HCT116 (cell line): ENCODE results near the gene NKX2-2. TPM values are rescaled to one million over a fixed set of nuclear protein-coding genes. Genes with fewer than 3 reads are reported as not detected.

Experiments
- ATAC-seq: fragments of 200-7000 bp; cut with Tn5 transposase; 2 replicates; pipeline ENCODE4 v1.9.1; 2020; ENCODE audit warnings: mild to moderate bottlenecking, moderate library complexity
- BruUV-seq: library from RNA; stranded (reverse); fragments of 400-500 nt; replicated peaks from 2 replicates; lab custom pipeline; 2021; lab: Mats Ljungman, UMichigan
- CTCF ChIA-PET: fragments of 300-600 bp; sonication (Branson Sonifier 250); formaldehyde crosslinking; loops from one replicate; lab custom pipeline; 2021; ENCODE audit warnings: antibody characterized with exemption; lab: Charles Lee
- POLR2A ChIA-PET: fragments of 300-600, 350-600 bp; sonication (Branson Sonifier 250); formaldehyde crosslinking; loops from one replicate; lab custom pipeline; 2021; ENCODE audit warnings: antibody characterized with exemption; lab: Charles Lee
- RAD21 ChIA-PET, 2 experiments: fragments of 300-600 bp; sonication (Branson Sonifier 250); formaldehyde crosslinking; loops; one replicate each; lab custom pipeline; 2023; ENCODE audit warnings: low total read pairs in 2 of 2; ENCODE audit not compliant: uncharacterized antibody in 2 of 2, unreplicated experiment in 2 of 2, low non-redundant PET in 1 of 2; lab: Charles Lee
- DNase-seq: peaks from one replicate; pipeline ENCODE4 v3.0.0-alpha.2; 2010; ENCODE audit warnings: low read depth, low spot score
- H2AFZ ChIP-seq: fragments of 200-600 bp; shearing (Covaris generic), sonication (generic); 2 replicates; pipeline ENCODE4 v1.6.1; 2017; ENCODE audit warnings: low read depth, mixed run types, mixed read lengths, antibody characterized with exemption, low read length; ENCODE audit not compliant: poor library complexity, severe bottlenecking
- H3K27ac ChIP-seq: 2 replicates; pipeline ENCODE4 v1.5.1; 2012; ENCODE audit warnings: low read depth, low read length
- H3K27me3 ChIP-seq: fragments of 200-600 bp; sonication (generic); 2 replicates; pipeline ENCODE4 v1.6.1; 2016; ENCODE audit warnings: mixed run types, low read length, mixed read lengths; ENCODE audit not compliant: insufficient read depth
- H3K36me3 ChIP-seq, 2 experiments: fragments of 200-500 bp in 1 of 2; fragments of 200-600 bp in 1 of 2; sonication (Bioruptor generic) in 1 of 2; sonication (generic) in 1 of 2; 2 replicates each; pipeline versions ENCODE4 v1.5.1 to v1.6.1; 2014 to 2016; ENCODE audit warnings: low read length in 2 of 2, inconsistent platforms in 1 of 2, mixed read lengths in 1 of 2, mixed run types in 1 of 2; ENCODE audit not compliant: insufficient read depth in 2 of 2, control insufficient read depth in 1 of 2
- H3K4me1 ChIP-seq, 2 experiments: fragments of 200-600 bp in 1 of 2; sonication (generic) in 1 of 2; 2 replicates each; pipeline versions ENCODE4 v1.5.1 to v1.6.1; 2012 to 2017; ENCODE audit warnings: low read length in 2 of 2, inconsistent platforms in 1 of 2, mild to moderate bottlenecking in 1 of 2, mixed read lengths in 1 of 2, mixed run types in 1 of 2, moderate library complexity in 1 of 2; ENCODE audit not compliant: insufficient read depth in 2 of 2, control insufficient read depth in 1 of 2
- H3K4me2 ChIP-seq: fragments of 200-600 bp; sonication (generic); 2 replicates; pipeline ENCODE4 v1.6.1; 2017; ENCODE audit warnings: mixed run types, low read length, mixed read lengths
- H3K4me3 ChIP-seq, 2 experiments: fragments of 200-600 bp in 1 of 2; sonication (generic) in 1 of 2; replicated peaks in 1 of 2; 2 replicates each; pipeline ENCODE4 v1.5.1; 2011 to 2016; ENCODE audit warnings: low read length in 2 of 2, control low read depth in 1 of 2, low read depth in 1 of 2, mild to moderate bottlenecking in 1 of 2, mixed read lengths in 1 of 2, mixed run types in 1 of 2
- H3K79me2 ChIP-seq: fragments of 200-600 bp; sonication (generic); 2 replicates; pipeline ENCODE4 v1.6.1; 2017; ENCODE audit warnings: mild to moderate bottlenecking, mixed run types, low read length, moderate library complexity, mixed read lengths; ENCODE audit not compliant: insufficient read depth
- H3K9ac ChIP-seq: fragments of 200-600 bp; sonication (generic); 2 replicates; pipeline ENCODE4 v1.6.1; 2016; ENCODE audit warnings: low read length, mixed read lengths
- H3K9me2 ChIP-seq: fragments of 200-600 bp; sonication (generic), shearing (Covaris generic); 2 replicates; pipeline ENCODE4 v1.6.1; 2017; ENCODE audit warnings: mixed run types, mild to moderate bottlenecking, moderate library complexity; ENCODE audit not compliant: insufficient read depth
- H3K9me3 ChIP-seq, 2 experiments: fragments of 200-500 bp in 1 of 2; fragments of 200-600 bp in 1 of 2; sonication (Bioruptor generic) in 1 of 2; sonication (generic) in 1 of 2; 2 replicates each; pipeline ENCODE4 v1.6.1; 2014 to 2017; ENCODE audit warnings: low read length in 2 of 2, mixed read lengths in 2 of 2, inconsistent platforms in 1 of 2, low read depth in 1 of 2, mild to moderate bottlenecking in 1 of 2, mixed run types in 1 of 2, moderate library complexity in 1 of 2; ENCODE audit not compliant: control insufficient read depth in 1 of 2, insufficient read depth in 1 of 2
- H4K20me1 ChIP-seq: fragments of 200-600 bp; sonication (generic), shearing (Covaris generic); 2 replicates; pipeline ENCODE4 v1.6.1; 2017; ENCODE audit warnings: mixed run types, mild to moderate bottlenecking, moderate library complexity; ENCODE audit not compliant: insufficient read depth
- ATF3 ChIP-seq: IDR thresholded peaks from 2 replicates; pipeline ENCODE4 v1.6.1; 2012
- CEBPB ChIP-seq: IDR thresholded peaks from 2 replicates; pipeline ENCODE4 v1.6.1; 2012; ENCODE audit warnings: low read depth
- CTCF ChIP-seq, 3 experiments: fragments of 200-600 bp in 1 of 3; sonication (generic) in 1 of 3; IDR thresholded peaks in 2 of 3; conservative IDR thresholded peaks in 1 of 3; 2 replicates each; pipeline ENCODE4 v1.5.1; 2012 to 2017; ENCODE audit warnings: low read depth in 2 of 3, low read length in 2 of 3, antibody characterized with exemption in 1 of 3, borderline replicate concordance in 1 of 3, control low read depth in 1 of 3, mild to moderate bottlenecking in 1 of 3, mixed read lengths in 1 of 3, mixed run types in 1 of 3, moderate library complexity in 1 of 3; ENCODE audit not compliant: insufficient read depth in 1 of 3
- ELF1 ChIP-seq: IDR thresholded peaks from 2 replicates; pipeline ENCODE4 v1.6.1; 2012; ENCODE audit warnings: low read depth, borderline replicate concordance
- EZH2 ChIP-seq: fragments of 200-600 bp; sonication (generic); IDR thresholded peaks from 2 replicates; pipeline ENCODE4 v1.6.1; 2017; ENCODE audit warnings: antibody characterized with exemption, mixed run types
- EZH2phosphoT487 ChIP-seq: fragments of 200-600 bp; IDR thresholded peaks from 2 replicates; pipeline ENCODE4 v1.6.1; 2018; ENCODE audit warnings: antibody characterized with exemption, borderline replicate concordance
- FOSL1 ChIP-seq: IDR thresholded peaks from 2 replicates; pipeline ENCODE4 v1.6.1; 2012; ENCODE audit warnings: low read depth
- POLR2A ChIP-seq: IDR thresholded peaks from 2 replicates; pipeline ENCODE4 v1.7.0; 2011; ENCODE audit warnings: borderline replicate concordance; ENCODE audit not compliant: insufficient read depth, insufficient read length; ENCODE audit errors: extremely low read depth
- RAD21 ChIP-seq: IDR thresholded peaks from 2 replicates; pipeline ENCODE4 v1.6.1; 2012; ENCODE audit warnings: low read depth, mild to moderate bottlenecking
- SRF ChIP-seq: IDR thresholded peaks from 2 replicates; pipeline ENCODE4 v1.6.1; 2012; ENCODE audit warnings: low read depth
- YY1 ChIP-seq: IDR thresholded peaks from 2 replicates; pipeline ENCODE4 v1.6.1; 2011; ENCODE audit warnings: low read length, low read depth, moderate library complexity, mild to moderate bottlenecking; ENCODE audit not compliant: insufficient replicate concordance; ENCODE audit errors: extremely low read depth
- ZBTB33 ChIP-seq: IDR thresholded peaks from 2 replicates; pipeline ENCODE4 v1.6.1; 2011; ENCODE audit warnings: mild to moderate bottlenecking, low read length, moderate library complexity; ENCODE audit not compliant: insufficient replicate concordance; ENCODE audit errors: extremely low read depth
- ZFX ChIP-seq: fragments of 450-650 bp; IDR thresholded peaks from 2 replicates; pipeline ENCODE4 v1.6.1; 2017
- ZNF274 ChIP-seq: fragments of 200-500 bp; sonication (Bioruptor generic); IDR thresholded peaks from 2 replicates; pipeline ENCODE4 v1.6.1; 2014; ENCODE audit warnings: mild to moderate bottlenecking, low read depth, low read length, inconsistent platforms
- intact Hi-C: fragments of 100-400 bp; cut with micrococcal nuclease; formaldehyde crosslinking; loops from 2 replicates; pipeline ENCODE4 v1.10.0; 2022
- total RNA-seq: library from RNA; stranded (reverse); gene quantifications from one replicate; pipeline ENCODE4 v1.2.1, GENCODE V29; 2021; ENCODE audit not compliant: unreplicated experiment
- TF ChIP-seq, protein P1 (sequence below): IDR thresholded peaks from 2 replicates; pipeline ENCODE4 v1.6.1; 2012
- TF ChIP-seq, protein P2 (sequence below): IDR thresholded peaks from 2 replicates; pipeline ENCODE4 v1.6.1; 2012; ENCODE audit warnings: low read depth

NKX2-2 gene
- total RNA-seq, 1 experiment from 2014 or later, result not detected

DNA sequence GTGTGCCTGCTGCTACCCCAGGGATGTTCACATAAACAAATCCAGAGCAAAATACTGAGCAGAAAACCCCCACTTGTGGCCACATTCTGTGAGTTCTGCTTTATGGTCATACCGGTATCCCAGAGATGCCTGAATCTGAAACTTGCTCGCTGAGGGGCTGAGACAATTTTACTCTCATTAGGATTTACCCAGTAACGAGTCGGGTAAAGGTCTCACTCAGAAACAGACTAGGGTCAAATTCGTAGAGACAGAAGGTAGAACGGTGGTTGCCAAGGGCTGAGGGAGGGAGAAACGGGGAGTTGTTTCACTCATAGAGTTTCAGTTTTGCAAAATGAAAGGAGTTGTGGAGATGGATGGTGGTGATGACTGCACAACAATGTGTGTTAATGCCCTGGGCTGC lies 45.4 kb upstream of the NKX2-2 start:
- peaks cover 43% of the 10 kb centered on the region for H3K27me3 ChIP-seq
- POLR2A ChIA-PET, result no interaction called here
- no peak overlapping the region for H2AFZ ChIP-seq
- RAD21 ChIA-PET, result no interaction called here
- CTCF ChIA-PET, result no interaction called here
- intact Hi-C loops, result no loop called here
- H3K9me3 ChIP-seq, result no peaks in the 10 kb centered on the region
- no peaks in the 10 kb centered on the region for H3K79me2 ChIP-seq
- H3K9me2 ChIP-seq, result no peaks in the 10 kb centered on the region
- no peak overlapping the region for H3K27ac ChIP-seq
- no peaks in the 10 kb centered on the region for H4K20me1 ChIP-seq
- H3K4me2 ChIP-seq, result no peak overlapping the region
- ATAC-seq, result no peak
- TF ChIP-seq YY1 (no peak), ELF1 (no peak), FOSL1 (no peak), RAD21 (no peak), ZFX (no peak), SRF (no peak), CEBPB (no peak), ZNF274 (no peak), EZH2 (no peak), ATF3 (no peak), POLR2A (no peak), ZBTB33 (no peak), CTCF (IDR thresholded peaks at IDR 0.05 in 2 of 3, conservative IDR thresholded peaks at IDR 0.05 in 1 of 3; ENCODE audit: borderline replicate concordance in 1 of 3, insufficient read depth in 1 of 3, low read depth in 2 of 3, low read length in 2 of 3) (no peak), EZH2phosphoT487 (no peak)
- TF ChIP-seq, protein P1, sequence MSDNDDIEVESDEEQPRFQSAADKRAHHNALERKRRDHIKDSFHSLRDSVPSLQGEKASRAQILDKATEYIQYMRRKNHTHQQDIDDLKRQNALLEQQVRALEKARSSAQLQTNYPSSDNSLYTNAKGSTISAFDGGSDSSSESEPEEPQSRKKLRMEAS, result no peak
- TF ChIP-seq, protein P2, sequence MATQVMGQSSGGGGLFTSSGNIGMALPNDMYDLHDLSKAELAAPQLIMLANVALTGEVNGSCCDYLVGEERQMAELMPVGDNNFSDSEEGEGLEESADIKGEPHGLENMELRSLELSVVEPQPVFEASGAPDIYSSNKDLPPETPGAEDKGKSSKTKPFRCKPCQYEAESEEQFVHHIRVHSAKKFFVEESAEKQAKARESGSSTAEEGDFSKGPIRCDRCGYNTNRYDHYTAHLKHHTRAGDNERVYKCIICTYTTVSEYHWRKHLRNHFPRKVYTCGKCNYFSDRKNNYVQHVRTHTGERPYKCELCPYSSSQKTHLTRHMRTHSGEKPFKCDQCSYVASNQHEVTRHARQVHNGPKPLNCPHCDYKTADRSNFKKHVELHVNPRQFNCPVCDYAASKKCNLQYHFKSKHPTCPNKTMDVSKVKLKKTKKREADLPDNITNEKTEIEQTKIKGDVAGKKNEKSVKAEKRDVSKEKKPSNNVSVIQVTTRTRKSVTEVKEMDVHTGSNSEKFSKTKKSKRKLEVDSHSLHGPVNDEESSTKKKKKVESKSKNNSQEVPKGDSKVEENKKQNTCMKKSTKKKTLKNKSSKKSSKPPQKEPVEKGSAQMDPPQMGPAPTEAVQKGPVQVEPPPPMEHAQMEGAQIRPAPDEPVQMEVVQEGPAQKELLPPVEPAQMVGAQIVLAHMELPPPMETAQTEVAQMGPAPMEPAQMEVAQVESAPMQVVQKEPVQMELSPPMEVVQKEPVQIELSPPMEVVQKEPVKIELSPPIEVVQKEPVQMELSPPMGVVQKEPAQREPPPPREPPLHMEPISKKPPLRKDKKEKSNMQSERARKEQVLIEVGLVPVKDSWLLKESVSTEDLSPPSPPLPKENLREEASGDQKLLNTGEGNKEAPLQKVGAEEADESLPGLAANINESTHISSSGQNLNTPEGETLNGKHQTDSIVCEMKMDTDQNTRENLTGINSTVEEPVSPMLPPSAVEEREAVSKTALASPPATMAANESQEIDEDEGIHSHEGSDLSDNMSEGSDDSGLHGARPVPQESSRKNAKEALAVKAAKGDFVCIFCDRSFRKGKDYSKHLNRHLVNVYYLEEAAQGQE, result no peak
- DNase-seq, result no peak
- no peaks in the 10 kb centered on the region for H3K36me3 ChIP-seq
- H3K4me3 ChIP-seq, result no peak overlapping the region
- no peaks in the 10 kb centered on the region for H3K4me1 ChIP-seq
- BruUV-seq, result no TSS peak
- no peak overlapping the region for H3K9ac ChIP-seq
